ENCODE data around the gene VRK2.

VRK2 gene

GRCh38 chr2:58194458-58194857, 147.9 kb downstream of the VRK2 start:
- POLR2A ChIA-PET = no interaction called here
- DNase-seq (ENCODE audit: extremely low spot score) = no peak

GRCh38 chr2:58195662-58196061, 149.1 kb downstream of the VRK2 start:
- CTCF ChIA-PET = no interaction called here
- DNase-seq (ENCODE audit: extremely low spot score) = no peak

More at GRCh38 chr2:58194458-58194857, 147.9 kb downstream of the VRK2 start:
- CTCF ChIA-PET = no interaction called here
- no peak for TF ChIP-seq CTCF (IDR thresholded peaks at IDR 0.05; ENCODE audit: control extremely low read depth, extremely low read depth, low read depth, missing control alignments)

GRCh38 chr2:58197894-58198293, 151.3 kb downstream of the VRK2 start:
- TF ChIP-seq CTCF (IDR thresholded peaks at IDR 0.05; ENCODE audit: control extremely low read depth, extremely low read depth, low read depth, missing control alignments) = no peak
- DNase-seq (ENCODE audit: extremely low spot score) = no peak
- ChIA-PET POLR2A (no interaction called here), CTCF (no interaction called here)

More at GRCh38 chr2:58195662-58196061, 149.1 kb downstream of the VRK2 start:
- POLR2A ChIA-PET = no interaction called here
- TF ChIP-seq CTCF (IDR thresholded peaks at IDR 0.05; ENCODE audit: control extremely low read depth, extremely low read depth, low read depth, missing control alignments) = no peak

- CTCF ChIA-PET = interaction anchor here (0.7 kb wide), 1 partner anchor 266 kb away, joined by 3 read pairs; no protein-coding TSS in a partner anchor
- DNase-seq (ENCODE audit: extremely low spot score) = no peak
- TF ChIP-seq CTCF (IDR thresholded peaks at IDR 0.05; ENCODE audit: control extremely low read depth, extremely low read depth, low read depth, missing control alignments) = no peak
- POLR2A ChIA-PET = no interaction called here
Observed at GRCh38 chr2:58202404-58202803, 155.8 kb downstream of the VRK2 start.

- TF ChIP-seq CTCF (IDR thresholded peaks at IDR 0.05; ENCODE audit: control extremely low read depth, extremely low read depth, low read depth, missing control alignments) = no peak
- CTCF ChIA-PET = no interaction called here
- POLR2A ChIA-PET = no interaction called here
- DNase-seq (ENCODE audit: extremely low spot score) = no peak
Observed at GRCh38 chr2:58203018-58203417, 156.4 kb downstream of the VRK2 start.

- TF ChIP-seq CTCF (IDR thresholded peaks at IDR 0.05; ENCODE audit: control extremely low read depth, extremely low read depth, low read depth, missing control alignments) = no peak
- DNase-seq (ENCODE audit: extremely low spot score) = no peak
- ChIA-PET CTCF (interaction anchor here (1.0 kb wide), 2 partner anchors 15 to 18 kb away, joined by 3 read pairs; no protein-coding TSS in a partner anchor), POLR2A (no interaction called here)
Observed at GRCh38 chr2:58204195-58204959, 157.8 kb downstream of the VRK2 start.

All from GM10248 (cell line).